ENCODE results near the gene ZFP30. TPM values are rescaled to one million over a fixed set of nuclear protein-coding genes. Genes with fewer than 3 reads are reported as not detected.

ZFP30 gene
- total and polyA plus RNA-seq, 2 of the 13 experiments (the other 11 are each of a cell fraction or from before 2014, with no cell fraction given) = 3.4 to 19.2 TPM

DNA sequence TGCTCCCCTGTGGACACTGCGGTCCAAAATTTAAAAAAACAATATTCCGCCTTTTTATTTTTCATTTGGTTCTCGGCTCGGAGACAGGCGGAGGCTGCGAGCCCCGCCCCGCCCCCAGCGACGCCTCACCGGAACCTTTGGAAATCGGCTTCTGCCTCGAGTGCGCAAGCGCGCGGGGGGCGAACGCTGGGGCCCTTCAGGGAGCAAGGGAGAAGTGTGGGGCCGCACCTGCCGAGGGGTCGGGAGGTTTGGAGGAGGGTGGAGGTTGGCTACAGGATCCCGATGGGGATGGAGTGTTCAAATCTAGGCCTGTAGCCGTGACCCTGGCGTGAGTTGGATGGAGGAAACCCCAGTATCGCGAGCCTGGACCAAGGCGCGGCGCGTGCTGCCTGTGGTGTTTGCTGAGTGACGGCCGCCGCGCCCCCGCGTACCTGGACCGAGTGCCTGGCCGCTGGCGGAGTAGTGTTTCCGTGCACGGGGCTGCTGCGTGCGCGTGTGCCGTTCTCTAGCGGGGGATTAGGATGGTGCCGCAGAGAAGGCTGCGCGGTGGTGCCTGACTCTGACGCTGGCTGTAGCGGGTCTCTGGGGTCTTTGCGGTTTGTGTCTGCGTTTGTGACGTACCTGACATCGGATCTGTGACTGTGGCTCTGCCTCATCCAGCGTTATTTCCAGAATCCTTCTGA lies 565 bp upstream of the ZFP30 start (continued):
- TF ChIP-seq ZNF788 (CRISPR knock-in tag; IDR thresholded peaks at IDR 0.05; ENCODE audit: borderline replicate concordance) (peak; percentile 95), ZFP82 (CRISPR knock-in tag; IDR thresholded peaks at IDR 0.05; ENCODE audit: borderline replicate concordance) (peak; percentile 23; the same call in 1 of the 2 replicates), ZNF263 (CRISPR knock-in tag; IDR thresholded peaks at IDR 0.05) (peak; percentile 55; the same call in 1 of the 2 replicates), ZEB1 (IDR thresholded peaks at IDR 0.05; ENCODE audit: insufficient replicate concordance, low read depth) (no peak), ZNF776 (CRISPR knock-in tag; IDR thresholded peaks at IDR 0.05) (peak; percentile 28), ZNF143 (CRISPR knock-in tag; IDR thresholded peaks at IDR 0.05) (peak; percentile 56), ZNF256 (CRISPR knock-in tag; conservative IDR thresholded peaks at IDR 0.05) (no peak), STAT6 (CRISPR knock-in tag; IDR thresholded peaks at IDR 0.05; ENCODE audit: borderline replicate concordance) (peak; percentile 59; the same call in 1 of the 2 replicates), KMT2B (CRISPR knock-in tag; IDR thresholded peaks at IDR 0.05) (peak; percentile 94), PAWR (CRISPR knock-in tag; IDR thresholded peaks at IDR 0.05; ENCODE audit: borderline replicate concordance) (no peak), ZNF772 (CRISPR knock-in tag; IDR thresholded peaks at IDR 0.05) (peak; percentile 91; the same call in 1 of the 2 replicates), CHCHD3 (CRISPR knock-in tag; IDR thresholded peaks at IDR 0.05) (no peak), ASH2L (IDR thresholded peaks at IDR 0.05; ENCODE audit: insufficient read length, low read depth, low read length) (no peak), MLX (CRISPR knock-in tag; IDR thresholded peaks at IDR 0.05) (peak; percentile 99), ZNF713 (CRISPR knock-in tag; IDR thresholded peaks at IDR 0.05) (no peak; the same call in 1 of the 2 replicates), ZNF280D (CRISPR knock-in tag; IDR thresholded peaks at IDR 0.05) (peak; percentile 73; the same call in 1 of the 2 replicates), ZNF431 (CRISPR knock-in tag; IDR thresholded peaks at IDR 0.05; ENCODE audit: borderline replicate concordance, low read depth) (no peak), HIVEP1 (CRISPR knock-in tag; IDR thresholded peaks at IDR 0.05) (peak; percentile 77), ARNT (IDR thresholded peaks at IDR 0.05) (no peak), NBN (conservative IDR thresholded peaks at IDR 0.05) (no peak), MED13 (CRISPR knock-in tag; IDR thresholded peaks at IDR 0.05) (no peak), ZNF121 (CRISPR knock-in tag; IDR thresholded peaks at IDR 0.05) (no peak), SOX5 (CRISPR knock-in tag; IDR thresholded peaks at IDR 0.05; ENCODE audit: borderline replicate concordance) (peak; percentile 36; the same call in 1 of the 2 replicates), JUNB (CRISPR knock-in tag; IDR thresholded peaks at IDR 0.05; ENCODE audit: borderline replicate concordance) (no peak)
- TF ChIP-seq, protein P1, sequence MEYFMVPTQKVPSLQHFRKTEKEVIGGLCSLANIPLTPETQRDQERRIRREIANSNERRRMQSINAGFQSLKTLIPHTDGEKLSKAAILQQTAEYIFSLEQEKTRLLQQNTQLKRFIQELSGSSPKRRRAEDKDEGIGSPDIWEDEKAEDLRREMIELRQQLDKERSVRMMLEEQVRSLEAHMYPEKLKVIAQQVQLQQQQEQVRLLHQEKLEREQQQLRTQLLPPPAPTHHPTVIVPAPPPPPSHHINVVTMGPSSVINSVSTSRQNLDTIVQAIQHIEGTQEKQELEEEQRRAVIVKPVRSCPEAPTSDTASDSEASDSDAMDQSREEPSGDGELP (IDR thresholded peaks at IDR 0.05; ENCODE audit: borderline replicate concordance, low read depth) = peak; percentile 18; the same call in 1 of the 2 replicates
